ENCODE data around the gene PPIL4. TPM values are rescaled to one million over a fixed set of nuclear protein-coding genes. Genes with fewer than 3 reads are reported as not detected.

Gene PPIL4
- total and polyA plus RNA-seq, 2 donors (not counting 3 experiments of a cell fraction or from before 2014, with no cell fraction given): 2.2 to 27.8 TPM

DNA sequence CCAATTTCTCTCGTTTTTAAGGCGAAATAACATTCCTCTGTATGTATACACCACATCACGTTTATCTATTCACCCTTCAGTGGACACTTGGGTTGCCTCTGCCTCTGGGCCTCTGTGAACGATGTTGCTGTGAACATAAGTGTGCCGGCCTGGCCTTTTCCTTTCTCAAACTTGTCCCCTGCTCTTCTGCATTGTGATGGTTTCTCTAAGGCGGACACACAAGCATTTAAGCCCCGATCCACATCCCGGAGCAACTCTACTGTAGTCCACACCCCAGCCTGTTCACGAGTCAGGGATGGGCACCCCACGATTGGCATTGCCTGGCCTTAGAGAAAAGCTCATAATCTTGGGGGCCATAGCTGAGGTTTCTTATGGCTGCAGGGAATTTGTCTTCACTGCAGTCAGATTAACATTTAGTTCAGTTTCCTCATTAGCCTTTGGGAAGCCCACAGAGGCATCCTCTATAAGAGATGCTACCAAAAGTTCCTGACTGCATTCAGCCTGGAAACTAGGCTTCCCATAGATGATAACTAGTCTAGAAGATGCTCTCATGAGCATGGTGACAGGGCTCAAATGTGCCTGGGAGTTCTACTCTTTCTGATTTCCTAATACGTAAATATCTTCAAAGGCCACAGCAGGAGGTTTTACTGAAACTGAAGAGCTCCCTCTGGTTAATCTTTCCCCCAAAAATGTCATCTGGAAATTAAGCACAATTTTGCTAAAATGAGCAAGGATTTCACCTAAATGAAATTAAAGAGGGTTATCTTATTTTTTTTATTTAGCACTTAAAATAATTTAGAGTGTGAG lies 61.8 kb downstream of the PPIL4 start:
- dilution Hi-C loops (cut with MboI; ENCODE audit: extremely low pct_ligation_motif_present, low sequenced_read_pairs): no loop called here
- H3K9ac ChIP-seq (replicated peaks; ENCODE audit: extremely low read depth, insufficient read depth, low read length): no peak overlapping the region
- H2AFZ ChIP-seq (ENCODE audit: low read depth, low read length): no peak overlapping the region
- no peak overlapping the region for H3K27ac ChIP-seq (ENCODE audit: insufficient read depth, low read depth, low read length)
- H3K4me3 ChIP-seq (replicated peaks in 1 of 3; ENCODE audit: insufficient read depth in 1 of 3, low read depth in 1 of 3, low read length in 3 of 3): no peak overlapping the region
- POLR2A ChIA-PET: no interaction called here
- intact Hi-C loops (cut with micrococcal nuclease): no loop called here
- H3K4me2 ChIP-seq (ENCODE audit: insufficient read depth, low read length): no peak overlapping the region
- no peaks in the 10 kb centered on the region for H4K20me1 ChIP-seq (replicated peaks; ENCODE audit: control insufficient read depth, extremely low read depth, insufficient read depth, low read length)
- TF ChIP-seq, protein P1, sequence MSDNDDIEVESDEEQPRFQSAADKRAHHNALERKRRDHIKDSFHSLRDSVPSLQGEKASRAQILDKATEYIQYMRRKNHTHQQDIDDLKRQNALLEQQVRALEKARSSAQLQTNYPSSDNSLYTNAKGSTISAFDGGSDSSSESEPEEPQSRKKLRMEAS (IDR thresholded peaks at IDR 0.05; ENCODE audit: insufficient read depth, insufficient read length): no peak
- TF ChIP-seq POLR2AphosphoS5 (IDR thresholded peaks at IDR 0.05; ENCODE audit: insufficient read depth, low read depth, low read length) (no peak), JUN (IDR thresholded peaks at IDR 0.05; ENCODE audit: borderline replicate concordance, insufficient read depth, insufficient read length, low read depth) (no peak), EZH2 (IDR thresholded peaks at IDR 0.05; ENCODE audit: borderline replicate concordance, low read depth, low read length, severe bottlenecking) (no peak), POLR2A (IDR thresholded peaks at IDR 0.05; ENCODE audit: low read depth, low read length) (no peak), GATA2 (IDR thresholded peaks at IDR 0.05; ENCODE audit: insufficient read depth, insufficient read length, low read depth, low read length) (no peak), MYC (IDR thresholded peaks at IDR 0.05; ENCODE audit: low read depth, low read length) (no peak), FOS (IDR thresholded peaks at IDR 0.05; ENCODE audit: borderline replicate concordance, insufficient read depth, low read length) (no peak)
- TF ChIP-seq, protein P2, sequence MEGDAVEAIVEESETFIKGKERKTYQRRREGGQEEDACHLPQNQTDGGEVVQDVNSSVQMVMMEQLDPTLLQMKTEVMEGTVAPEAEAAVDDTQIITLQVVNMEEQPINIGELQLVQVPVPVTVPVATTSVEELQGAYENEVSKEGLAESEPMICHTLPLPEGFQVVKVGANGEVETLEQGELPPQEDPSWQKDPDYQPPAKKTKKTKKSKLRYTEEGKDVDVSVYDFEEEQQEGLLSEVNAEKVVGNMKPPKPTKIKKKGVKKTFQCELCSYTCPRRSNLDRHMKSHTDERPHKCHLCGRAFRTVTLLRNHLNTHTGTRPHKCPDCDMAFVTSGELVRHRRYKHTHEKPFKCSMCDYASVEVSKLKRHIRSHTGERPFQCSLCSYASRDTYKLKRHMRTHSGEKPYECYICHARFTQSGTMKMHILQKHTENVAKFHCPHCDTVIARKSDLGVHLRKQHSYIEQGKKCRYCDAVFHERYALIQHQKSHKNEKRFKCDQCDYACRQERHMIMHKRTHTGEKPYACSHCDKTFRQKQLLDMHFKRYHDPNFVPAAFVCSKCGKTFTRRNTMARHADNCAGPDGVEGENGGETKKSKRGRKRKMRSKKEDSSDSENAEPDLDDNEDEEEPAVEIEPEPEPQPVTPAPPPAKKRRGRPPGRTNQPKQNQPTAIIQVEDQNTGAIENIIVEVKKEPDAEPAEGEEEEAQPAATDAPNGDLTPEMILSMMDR (IDR thresholded peaks at IDR 0.05; ENCODE audit: extremely low read depth in 1 of 2, insufficient read depth in 1 of 2, low read depth in 1 of 2, low read length in 2 of 2): no peak
- peaks cover 3% of the 10 kb centered on the region for H3K4me1 ChIP-seq (ENCODE audit: control insufficient read depth, extremely low read depth, insufficient read depth, low read length)
- no peaks in the 10 kb centered on the region for H3K9me3 ChIP-seq (replicated peaks; ENCODE audit: control insufficient read depth, insufficient read depth, low read length)
- BruUV-seq (replicated peaks): no TSS peak
- CTCF ChIA-PET: interaction anchor here (3.1 kb wide), 1 partner anchor 455 kb away, joined by 12 read pairs; no protein-coding TSS in a partner anchor
- no peaks in the 10 kb centered on the region for H3K36me3 ChIP-seq (ENCODE audit: control insufficient read depth in 2 of 2, extremely low read depth in 1 of 2, insufficient read depth in 2 of 2, low read length in 2 of 2)
- H3K9me1 ChIP-seq (replicated peaks; ENCODE audit: control insufficient read depth, extremely low read depth, insufficient read depth, low read length): no peaks in the 10 kb centered on the region
- no peak for FAIRE-seq
- H3K79me2 ChIP-seq (ENCODE audit: control insufficient read depth, insufficient read depth, low read length): no peaks in the 10 kb centered on the region
- H3K27me3 ChIP-seq (ENCODE audit: control insufficient read depth in 2 of 2, insufficient read depth in 2 of 2, low read length in 2 of 2): no peaks in the 10 kb centered on the region
- DNase-seq (ENCODE audit: low read depth, low spot score): no peak
